HG03060 (cell line): ENCODE measurements around the gene ING3.

ENCODE experiments used
- ATAC-seq: cut with Tn5 transposase; IDR thresholded peaks from one replicate; pipeline ENCODE4 v1.9.1; 2021; ENCODE audit warnings: low read depth, moderate number of reproducible peaks; ENCODE audit not compliant: unreplicated experiment

ING3 gene

GRCh38 chr7:121020989-121021969 is 70.7 kb downstream of the ING3 start:
- no peak for ATAC-seq

GRCh38 chr7:121023194-121023593 is 72.6 kb downstream of the ING3 start:
- ATAC-seq = no peak

GRCh38 chr7:121023683-121024511 is 73.3 kb downstream of the ING3 start:
- no peak for ATAC-seq

- ATAC-seq = no peak
These were observed 74.0 kb downstream of the ING3 start for GRCh38 chr7:121024611-121025010.

- ATAC-seq = no peak
These were observed 75.6 kb downstream of the ING3 start for GRCh38 chr7:121026159-121026558.

GRCh38 chr7:121026577-121027111 is 76.1 kb downstream of the ING3 start:
- no peak for ATAC-seq
